ENCODE results near the gene METTL16.

Gene METTL16

DNA sequence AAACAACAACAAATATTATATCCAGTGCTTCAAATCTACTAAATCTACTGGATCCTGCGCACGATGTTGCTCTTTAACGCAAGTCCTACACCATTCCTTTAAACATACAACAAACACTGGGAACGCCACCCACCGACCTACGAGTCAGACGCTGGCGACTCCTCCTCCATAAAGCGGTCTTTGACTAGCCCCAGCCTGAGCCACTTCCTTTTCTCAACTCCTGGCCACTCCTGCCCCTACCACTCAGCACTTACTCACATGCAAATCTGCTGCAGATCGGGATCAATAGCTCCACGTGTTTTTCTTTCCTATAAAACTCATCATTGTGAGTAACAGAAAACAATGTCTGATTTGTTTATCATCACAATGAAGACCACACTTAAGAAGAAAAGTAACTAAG is 78.0 kb downstream of the METTL16 start:
- DNase-seq (ENCODE audit: low read depth in 2 of 2), result peak in 1 of 2 donors; percentile 18
- TF ChIP-seq, protein P1, sequence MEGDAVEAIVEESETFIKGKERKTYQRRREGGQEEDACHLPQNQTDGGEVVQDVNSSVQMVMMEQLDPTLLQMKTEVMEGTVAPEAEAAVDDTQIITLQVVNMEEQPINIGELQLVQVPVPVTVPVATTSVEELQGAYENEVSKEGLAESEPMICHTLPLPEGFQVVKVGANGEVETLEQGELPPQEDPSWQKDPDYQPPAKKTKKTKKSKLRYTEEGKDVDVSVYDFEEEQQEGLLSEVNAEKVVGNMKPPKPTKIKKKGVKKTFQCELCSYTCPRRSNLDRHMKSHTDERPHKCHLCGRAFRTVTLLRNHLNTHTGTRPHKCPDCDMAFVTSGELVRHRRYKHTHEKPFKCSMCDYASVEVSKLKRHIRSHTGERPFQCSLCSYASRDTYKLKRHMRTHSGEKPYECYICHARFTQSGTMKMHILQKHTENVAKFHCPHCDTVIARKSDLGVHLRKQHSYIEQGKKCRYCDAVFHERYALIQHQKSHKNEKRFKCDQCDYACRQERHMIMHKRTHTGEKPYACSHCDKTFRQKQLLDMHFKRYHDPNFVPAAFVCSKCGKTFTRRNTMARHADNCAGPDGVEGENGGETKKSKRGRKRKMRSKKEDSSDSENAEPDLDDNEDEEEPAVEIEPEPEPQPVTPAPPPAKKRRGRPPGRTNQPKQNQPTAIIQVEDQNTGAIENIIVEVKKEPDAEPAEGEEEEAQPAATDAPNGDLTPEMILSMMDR (IDR thresholded peaks at IDR 0.05; ENCODE audit: low read depth, low read length), result no peak
- H3K4me3 ChIP-seq (replicated peaks in 1 of 2; ENCODE audit: low read depth in 2 of 2, low read length in 2 of 2), result no peak overlapping the region

DNA sequence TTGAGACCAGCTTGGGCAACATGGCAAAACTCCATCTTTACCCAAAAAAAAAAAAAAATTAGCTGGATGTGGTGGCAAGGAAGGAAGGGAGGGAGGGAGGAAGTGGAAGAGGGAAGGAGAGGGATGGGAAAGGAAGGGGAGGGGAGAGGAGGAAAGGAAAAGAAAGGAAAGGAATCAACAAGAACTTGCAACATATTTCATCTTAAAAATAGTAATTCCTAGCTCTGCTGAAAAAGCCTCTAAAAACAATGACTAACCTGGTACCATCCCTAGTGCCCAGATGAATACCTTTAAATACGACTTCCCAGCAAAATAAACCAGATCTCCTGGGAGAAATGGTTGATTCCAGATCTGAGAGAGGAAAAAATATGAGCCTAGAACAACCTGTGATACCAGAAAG is 83.8 kb downstream of the METTL16 start:
- no peak overlapping the region for H3K4me3 ChIP-seq (replicated peaks in 1 of 2; ENCODE audit: low read depth in 2 of 2, low read length in 2 of 2)
- TF ChIP-seq, protein P1 (IDR thresholded peaks at IDR 0.05; ENCODE audit: low read depth, low read length), result no peak
- no peak for DNase-seq (ENCODE audit: low read depth in 2 of 2)

DNA sequence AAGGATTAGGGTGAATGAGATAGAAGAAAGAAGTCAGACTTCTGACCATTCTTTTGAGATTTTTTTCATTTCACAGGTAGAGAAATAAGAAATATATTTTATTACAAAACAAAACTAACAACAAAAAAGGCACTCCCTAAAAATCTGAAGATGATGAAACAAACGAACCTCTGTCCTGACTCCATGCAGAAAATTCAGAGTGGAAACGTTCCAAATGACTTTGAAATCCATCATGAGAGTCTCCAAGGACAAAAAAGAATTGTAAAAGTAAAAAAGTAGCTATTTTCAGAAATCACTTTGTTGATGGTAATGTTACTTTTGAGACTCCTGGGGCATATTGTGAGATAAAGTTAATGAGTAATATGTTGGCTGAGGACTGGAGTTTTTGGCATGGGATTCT is 84.5 kb downstream of the METTL16 start:
- H3K4me3 ChIP-seq (replicated peaks in 1 of 2; ENCODE audit: low read depth in 2 of 2, low read length in 2 of 2), result no peak overlapping the region
- no peak for DNase-seq (ENCODE audit: low read depth in 2 of 2)
- TF ChIP-seq, protein P1 (IDR thresholded peaks at IDR 0.05; ENCODE audit: low read depth, low read length), result no peak

DNA sequence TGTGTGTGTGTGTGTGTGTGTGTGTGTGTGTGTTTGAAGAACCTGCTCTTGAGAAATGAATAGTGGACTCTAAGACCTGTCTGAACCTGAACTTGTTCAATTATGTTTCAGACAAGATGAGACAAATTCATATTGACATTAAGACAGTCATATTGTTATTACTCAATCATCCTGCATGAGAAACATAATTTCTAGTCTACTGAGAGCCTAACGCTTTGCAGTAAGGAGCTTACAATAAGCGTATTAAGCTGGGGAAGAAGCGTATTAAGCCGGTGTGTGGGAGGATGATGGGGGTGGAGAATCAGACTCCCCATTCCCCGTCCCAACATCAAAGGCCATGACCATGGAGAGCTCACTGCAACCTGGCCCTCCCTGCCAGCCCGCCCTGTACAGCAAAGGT is 88.4 kb downstream of the METTL16 start:
- no peak for DNase-seq (ENCODE audit: low read depth in 2 of 2)
- no peak overlapping the region for H3K4me3 ChIP-seq (replicated peaks in 1 of 2; ENCODE audit: low read depth in 2 of 2, low read length in 2 of 2)
- TF ChIP-seq, protein P1 (IDR thresholded peaks at IDR 0.05; ENCODE audit: low read depth, low read length), result no peak

GRCh38 chr17:2421315-2422147 is 90.2 kb downstream of the METTL16 start:
- TF ChIP-seq, protein P1 (IDR thresholded peaks at IDR 0.05; ENCODE audit: low read depth, low read length), result no peak
- no peak overlapping the region for H3K4me3 ChIP-seq (replicated peaks in 1 of 2; ENCODE audit: low read depth in 2 of 2, low read length in 2 of 2)

GRCh38 chr17:2420176-2420575 is 91.5 kb downstream of the METTL16 start:
- H3K4me3 ChIP-seq (replicated peaks in 1 of 2; ENCODE audit: low read depth in 2 of 2, low read length in 2 of 2), result no peak overlapping the region
- DNase-seq (ENCODE audit: low read depth in 2 of 2), result no peak
- TF ChIP-seq, protein P1 (IDR thresholded peaks at IDR 0.05; ENCODE audit: low read depth, low read length), result no peak

More at GRCh38 chr17:2421315-2422147, 90.2 kb downstream of the METTL16 start:
- DNase-seq (ENCODE audit: low read depth in 2 of 2), result no peak

All from cardiac fibroblast (primary cell).